Testis (tissue), 2 donors: ENCODE results near the gene NLRP4.

ENCODE experiments used
- POLR2A ChIP-seq: fragments of 450-650 bp; IDR thresholded peaks from one replicate; pipeline ENCODE4 v1.6.1; 2017; ENCODE audit warnings: antibody characterized with exemption, mild to moderate bottlenecking, moderate library complexity
- TF ChIP-seq, protein P1 (sequence below), 3 experiments: fragments of 450-650 bp in 2 of 3; fragments of 200-600 bp in 1 of 3; sonication (generic) in 1 of 3; IDR thresholded peaks; one replicate each; pipeline ENCODE4 v1.5.1; 2016 to 2019; ENCODE audit warnings: antibody characterized with exemption in 3 of 3, mild to moderate bottlenecking in 2 of 3, moderate library complexity in 1 of 3

DNA sequence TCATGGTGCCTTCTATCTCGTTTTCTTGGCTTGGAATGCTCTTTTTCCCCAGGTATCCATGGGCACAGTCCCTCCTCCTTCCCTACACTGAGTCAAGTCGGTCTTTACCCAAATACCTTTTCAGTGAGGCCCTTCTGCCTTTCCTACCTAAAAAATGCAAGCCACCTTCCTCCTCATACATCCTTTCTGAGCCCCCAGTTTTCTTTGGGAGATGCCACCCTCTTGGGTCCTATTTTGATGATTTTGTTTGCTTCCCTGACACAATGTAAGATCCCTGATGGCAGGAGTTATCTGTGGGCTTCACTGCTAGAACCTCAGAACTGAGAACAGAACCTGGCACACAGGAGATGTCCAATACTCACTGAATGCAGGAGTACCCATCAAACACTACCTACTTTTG, 73.5 kb downstream of the NLRP4 start:
- TF ChIP-seq, protein P1, sequence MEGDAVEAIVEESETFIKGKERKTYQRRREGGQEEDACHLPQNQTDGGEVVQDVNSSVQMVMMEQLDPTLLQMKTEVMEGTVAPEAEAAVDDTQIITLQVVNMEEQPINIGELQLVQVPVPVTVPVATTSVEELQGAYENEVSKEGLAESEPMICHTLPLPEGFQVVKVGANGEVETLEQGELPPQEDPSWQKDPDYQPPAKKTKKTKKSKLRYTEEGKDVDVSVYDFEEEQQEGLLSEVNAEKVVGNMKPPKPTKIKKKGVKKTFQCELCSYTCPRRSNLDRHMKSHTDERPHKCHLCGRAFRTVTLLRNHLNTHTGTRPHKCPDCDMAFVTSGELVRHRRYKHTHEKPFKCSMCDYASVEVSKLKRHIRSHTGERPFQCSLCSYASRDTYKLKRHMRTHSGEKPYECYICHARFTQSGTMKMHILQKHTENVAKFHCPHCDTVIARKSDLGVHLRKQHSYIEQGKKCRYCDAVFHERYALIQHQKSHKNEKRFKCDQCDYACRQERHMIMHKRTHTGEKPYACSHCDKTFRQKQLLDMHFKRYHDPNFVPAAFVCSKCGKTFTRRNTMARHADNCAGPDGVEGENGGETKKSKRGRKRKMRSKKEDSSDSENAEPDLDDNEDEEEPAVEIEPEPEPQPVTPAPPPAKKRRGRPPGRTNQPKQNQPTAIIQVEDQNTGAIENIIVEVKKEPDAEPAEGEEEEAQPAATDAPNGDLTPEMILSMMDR (IDR thresholded peaks at IDR 0.05) = no peak
- TF ChIP-seq POLR2A = no peak
